Liver (tissue), 9 donors: ENCODE results near the gene TMEM164. TPM values are rescaled to one million over a fixed set of nuclear protein-coding genes. Genes with fewer than 3 reads are reported as not detected.

Experiments
- DNase-seq: peaks from one replicate; pipeline ENCODE4 v3.0.0-alpha.2; 2017; ENCODE audit warnings: low spot score
- H3K27ac ChIP-seq, 2 donors: one replicate each; pipeline ENCODE4 v1.7.0; 2013; ENCODE audit warnings: inconsistent platforms in 2 of 2, low read length in 2 of 2, control low read depth in 1 of 2, low read depth in 1 of 2, mild to moderate bottlenecking in 1 of 2
- H3K27me3 ChIP-seq, 4 donors: one replicate each; pipeline versions ENCODE4 v1.6.1 to v1.7.0; 2013; ENCODE audit warnings: low read length in 3 of 4, inconsistent platforms in 1 of 4, mild to moderate bottlenecking in 1 of 4, moderate library complexity in 1 of 4; ENCODE audit not compliant: control insufficient read depth in 4 of 4, insufficient read depth in 4 of 4
- H3K36me3 ChIP-seq, 4 donors: one replicate each; pipeline versions ENCODE4 v1.6.1 to v1.7.0; 2013; ENCODE audit warnings: low read length in 3 of 4, mild to moderate bottlenecking in 3 of 4, low read depth in 1 of 4, moderate library complexity in 1 of 4; ENCODE audit not compliant: control insufficient read depth in 4 of 4, insufficient read depth in 3 of 4
- H3K4me1 ChIP-seq, 4 donors: one replicate each; pipeline versions ENCODE4 v1.6.1 to v1.7.0; 2013; ENCODE audit warnings: low read length in 3 of 4, mild to moderate bottlenecking in 3 of 4, moderate library complexity in 1 of 4; ENCODE audit not compliant: control insufficient read depth in 4 of 4, insufficient read depth in 4 of 4
- H3K4me3 ChIP-seq, 3 donors: one replicate each; pipeline versions ENCODE4 v1.6.1 to v1.7.0; 2013; ENCODE audit warnings: low read length in 3 of 3, control low read depth in 1 of 3, low read depth in 1 of 3, mild to moderate bottlenecking in 1 of 3
- H3K9ac ChIP-seq, 2 donors: one replicate each; pipeline ENCODE4 v1.7.0; 2013; ENCODE audit warnings: low read length in 2 of 2, mild to moderate bottlenecking in 2 of 2, moderate library complexity in 2 of 2, control low read depth in 1 of 2, low read depth in 1 of 2
- H3K9me3 ChIP-seq, 4 donors: one replicate each; pipeline versions ENCODE4 v1.6.1 to v1.7.0; 2013; ENCODE audit warnings: low read length in 3 of 4; ENCODE audit not compliant: control insufficient read depth in 4 of 4
- CTCF ChIP-seq: fragments of 150-350 bp; IDR thresholded peaks from 2 replicates; pipeline ENCODE4 v1.5.1; 2017; ENCODE audit warnings: improper control_type of control experiment, low read depth, low read length; ENCODE audit not compliant: missing input control
- EGR1 ChIP-seq, 2 donors: IDR thresholded peaks; 2 replicates each; pipeline ENCODE4 v1.6.1; 2016 to 2018; ENCODE audit warnings: antibody characterized with exemption in 2 of 2, low read depth in 2 of 2
- HNF4A ChIP-seq, 2 donors: conservative IDR thresholded peaks; 2 replicates each; pipeline ENCODE4 v1.6.1; 2016; ENCODE audit warnings: antibody characterized with exemption in 2 of 2, mild to moderate bottlenecking in 2 of 2
- HNF4G ChIP-seq: IDR thresholded peaks from 2 replicates; pipeline ENCODE4 v1.6.1; 2016; ENCODE audit warnings: antibody characterized with exemption
- JUND ChIP-seq, 2 donors: IDR thresholded peaks; 2 replicates each; pipeline ENCODE4 v1.6.1; 2016; ENCODE audit warnings: antibody characterized with exemption in 2 of 2
- RXRA ChIP-seq, 2 donors: IDR thresholded peaks; 2 replicates each; pipeline ENCODE4 v1.6.1; 2017 to 2018; ENCODE audit warnings: antibody characterized with exemption in 2 of 2, mild to moderate bottlenecking in 1 of 2
- SP1 ChIP-seq: IDR thresholded peaks from 2 replicates; pipeline ENCODE4 v1.6.1; 2018; ENCODE audit warnings: antibody characterized with exemption, mild to moderate bottlenecking
- TAF1 ChIP-seq: conservative IDR thresholded peaks from 2 replicates; pipeline ENCODE4 v1.6.1; 2016; ENCODE audit warnings: antibody characterized with exemption, mild to moderate bottlenecking
- ZBTB33 ChIP-seq: IDR thresholded peaks from 2 replicates; pipeline ENCODE4 v1.6.1; 2016; ENCODE audit warnings: antibody characterized with exemption
- WGBS: extraction: QIAGEN DNeasy Blood & Tissue Kit; methylation state at CpG from one replicate; pipeline ENCODE4 v1.1.7; 2013; 5-methylcytosine and 5-hydroxymethylcytosine counted together
- polyA plus RNA-seq, 2 donors: library from polyadenylated mRNA; stranded (reverse) in 1 of 2; unstranded in 1 of 2; fragments of 200-250 nt in 1 of 2; fragments of >200 nt in 1 of 2; fragmentation: Nextera tagmentation in 1 of 2; extraction: Ambion mirVana in 1 of 2; gene quantifications; one replicate each; pipeline versions ENCODE4 v1.2.1 to v1.2.3, GENCODE V29; 2013 to 2015
- total RNA-seq, 2 donors: library from RNA; depleted of rRNA; stranded (reverse); fragments of >200 nt; gene quantifications; one replicate each; pipeline ENCODE4 v1.2.3, GENCODE V29; 2014
- donor health status: healthy.
- donor health status: healthy.
- donor health status: healthy.
- donor health status: healthy.
- donor health status: healthy.

The TMEM164 gene
- total and polyA plus RNA-seq, 4 donors: 0.40 to 8.5 (median 2.9) TPM

GRCh38 chrX:110006161-110006560 lies 3.2 kb downstream of the TMEM164 start:
- WGBS: 91% methylated on average over 2 of the region's 2 CpGs
- H3K4me3 ChIP-seq: no peak overlapping the region
- H3K9me3 ChIP-seq: no peaks in the 10 kb centered on the region
- no peak overlapping the region for H3K9ac ChIP-seq
- no peak overlapping the region for H3K27ac ChIP-seq
- DNase-seq: no peak
- no peaks in the 10 kb centered on the region for H3K27me3 ChIP-seq
- TF ChIP-seq JUND (IDR thresholded peaks at IDR 0.05) (no peak), SP1 (no peak), ZBTB33 (no peak), TAF1 (no peak)
- no peaks in the 10 kb centered on the region for H3K36me3 ChIP-seq
- peaks cover 0 to 8% (median 5%) of the 10 kb centered on the region in 4 donors for H3K4me1 ChIP-seq

GRCh38 chrX:110006821-110007375 lies 4.0 kb downstream of the TMEM164 start:
- no peak overlapping the region for H3K27ac ChIP-seq
- 64% methylated on average over 3 of the region's 3 CpGs for WGBS
- no peak overlapping the region for H3K9ac ChIP-seq

More at GRCh38 chrX:110006821-110007375, 4.0 kb downstream of the TMEM164 start:
- TF ChIP-seq RXRA (IDR thresholded peaks at IDR 0.05) (no peak), EGR1 (IDR thresholded peaks at IDR 0.05; ENCODE audit: low read depth in 2 of 2) (no peak), SP1 (no peak), HNF4G (no peak), ZBTB33 (no peak), HNF4A (conservative IDR thresholded peaks at IDR 0.05) (no peak), CTCF (no peak), JUND (IDR thresholded peaks at IDR 0.05) (no peak)
- Histone ChIP-seq H3K9me3 (no peaks in the 10 kb centered on the region), H3K4me3 (no peak overlapping the region), H3K27me3 (no peaks in the 10 kb centered on the region), H3K36me3 (no peaks in the 10 kb centered on the region), H3K4me1 (peaks cover 0 to 7% (median 4%) of the 10 kb centered on the region in 4 donors)
- DNase-seq: no peak
